Parathyroid adenoma (tissue), 2 donors: ENCODE results near the gene PCCA.

Source experiments
- H2AFZ ChIP-seq: fragments of 300-600 bp; sonication (generic); one replicate; pipeline ENCODE4 v1.7.0; 2017; ENCODE audit warnings: antibody characterized with exemption, mild to moderate bottlenecking
- H3K27ac ChIP-seq: fragments of 300-600 bp; sonication (generic); one replicate; pipeline ENCODE4 v1.7.0; 2017
- H3K27me3 ChIP-seq: fragments of 300-600 bp; sonication (generic); one replicate; pipeline ENCODE4 v1.7.0; 2017; ENCODE audit warnings: low read length; ENCODE audit not compliant: control insufficient read depth, insufficient read depth
- H3K36me3 ChIP-seq: fragments of 300-600 bp; sonication (generic); one replicate; pipeline ENCODE4 v1.7.0; 2017; ENCODE audit warnings: low read length; ENCODE audit not compliant: control insufficient read depth, insufficient read depth
- H3K4me1 ChIP-seq: fragments of 300-600 bp; sonication (generic); one replicate; pipeline ENCODE4 v1.7.0; 2017; ENCODE audit warnings: control low read depth
- H3K4me2 ChIP-seq: fragments of 300-600 bp; sonication (generic); one replicate; pipeline ENCODE4 v1.7.0; 2017; ENCODE audit warnings: low read length
- H3K4me3 ChIP-seq: fragments of 300-600 bp; sonication (generic); one replicate; pipeline ENCODE4 v1.7.0; 2017; ENCODE audit warnings: low read depth, low read length
- H3K79me2 ChIP-seq: fragments of 300-600 bp; sonication (generic); one replicate; pipeline ENCODE4 v1.7.0; 2017; ENCODE audit warnings: control low read depth
- H3K9ac ChIP-seq: fragments of 300-600 bp; sonication (generic); one replicate; pipeline ENCODE4 v1.7.0; 2017; ENCODE audit warnings: mild to moderate bottlenecking
- H3K9me3 ChIP-seq: fragments of 300-600 bp; sonication (generic); one replicate; pipeline ENCODE4 v1.7.0; 2017; ENCODE audit warnings: low read length; ENCODE audit not compliant: control insufficient read depth
- CTCF ChIP-seq: fragments of 300-600 bp; sonication (generic); IDR thresholded peaks from one replicate; pipeline ENCODE4 v1.7.0; 2017; ENCODE audit warnings: antibody characterized with exemption, mild to moderate bottlenecking
- donor health status: primary hyperparathyroidism.

The PCCA gene

GRCh38 chr13:100561158-100561499 is 472.2 kb downstream of the PCCA start:
- Histone ChIP-seq H3K4me1 (no peaks in the 10 kb centered on the region), H3K4me2 (no peak overlapping the region), H3K27ac (no peak overlapping the region), H3K9me3 (no peaks in the 10 kb centered on the region), H3K27me3 (no peaks in the 10 kb centered on the region), H2AFZ (no peak overlapping the region), H3K4me3 (no peak overlapping the region), H3K9ac (no peak overlapping the region), H3K36me3 (no peaks in the 10 kb centered on the region), H3K79me2 (no peaks in the 10 kb centered on the region)
- no peak for TF ChIP-seq CTCF

GRCh38 chr13:100561599-100562204 is 472.8 kb downstream of the PCCA start:
- Histone ChIP-seq H3K4me1 (no peaks in the 10 kb centered on the region), H3K9me3 (no peaks in the 10 kb centered on the region), H3K27ac (no peak overlapping the region), H3K4me2 (no peak overlapping the region), H3K79me2 (no peaks in the 10 kb centered on the region), H2AFZ (no peak overlapping the region), H3K36me3 (no peaks in the 10 kb centered on the region), H3K27me3 (no peaks in the 10 kb centered on the region), H3K4me3 (no peak overlapping the region), H3K9ac (no peak overlapping the region)
- no peak for TF ChIP-seq CTCF

GRCh38 chr13:100563779-100564178 is 474.9 kb downstream of the PCCA start:
- TF ChIP-seq CTCF, result no peak
- Histone ChIP-seq H3K4me3 (no peak overlapping the region), H3K9ac (no peak overlapping the region), H3K27me3 (no peaks in the 10 kb centered on the region), H3K36me3 (no peaks in the 10 kb centered on the region), H3K27ac (no peak overlapping the region), H3K4me1 (no peaks in the 10 kb centered on the region), H3K4me2 (no peak overlapping the region), H3K9me3 (no peaks in the 10 kb centered on the region), H3K79me2 (no peaks in the 10 kb centered on the region), H2AFZ (no peak overlapping the region)

- Histone ChIP-seq H3K4me1 (no peaks in the 10 kb centered on the region), H3K9me3 (no peaks in the 10 kb centered on the region), H3K4me3 (no peak overlapping the region), H3K27ac (no peak overlapping the region), H3K9ac (no peak overlapping the region), H3K79me2 (no peaks in the 10 kb centered on the region), H3K4me2 (no peak overlapping the region), H3K27me3 (no peaks in the 10 kb centered on the region), H2AFZ (no peak overlapping the region), H3K36me3 (no peaks in the 10 kb centered on the region)
- no peak for TF ChIP-seq CTCF
Observed at GRCh38 chr13:100564444-100565223, 475.7 kb downstream of the PCCA start.

- no peak overlapping the region for H3K27ac ChIP-seq
- no peak overlapping the region for H3K4me2 ChIP-seq
- no peak overlapping the region for H3K9ac ChIP-seq
- H2AFZ ChIP-seq, result no peak overlapping the region
- H3K4me3 ChIP-seq, result no peak overlapping the region
- H3K36me3 ChIP-seq, result no peaks in the 10 kb centered on the region
- no peaks in the 10 kb centered on the region for H3K4me1 ChIP-seq
- TF ChIP-seq CTCF, result no peak
- H3K27me3 ChIP-seq, result no peaks in the 10 kb centered on the region
- no peaks in the 10 kb centered on the region for H3K9me3 ChIP-seq
- H3K79me2 ChIP-seq, result no peaks in the 10 kb centered on the region
Observed at GRCh38 chr13:100565286-100565685, 476.4 kb downstream of the PCCA start.
